WTC11 (cell line): Measurements from ENCODE around the gene XIRP2.

ENCODE experiments used
- ATF2 ChIP-seq: sonication (generic); formaldehyde crosslinking; IDR thresholded peaks from 2 replicates; pipeline ENCODE4 v1.8.1; 2022; ENCODE audit warnings: low read depth, missing genetic modification reagents, borderline replicate concordance
- ATF3 ChIP-seq: sonication (generic); formaldehyde crosslinking; conservative IDR thresholded peaks from 2 replicates; pipeline ENCODE4 v1.8.1; 2022; ENCODE audit warnings: mild to moderate bottlenecking, missing genetic modification reagents
- CTCF ChIP-seq: fragments of 200-600 bp; IDR thresholded peaks from 2 replicates; pipeline ENCODE4 v1.8.0; 2022; ENCODE audit warnings: antibody characterized with exemption
- NFE2L1 ChIP-seq: sonication (generic); formaldehyde crosslinking; IDR thresholded peaks from 2 replicates; pipeline ENCODE4 v1.8.1; 2023; ENCODE audit warnings: missing genetic modification reagents

- TF ChIP-seq ATF3 (CRISPR knock-in tag) (no peak), CTCF (no peak), ATF2 (CRISPR knock-in tag) (no peak), NFE2L1 (no peak)
Observed at GRCh38 chr2:167135706-167136105, 247.4 kb downstream of the XIRP2 start.
